ENCODE measurements around the gene PSME3IP1.

Gene PSME3IP1

GRCh38 chr16:57166451-57166850 is 19.4 kb downstream of the PSME3IP1 start:
- no peak for TF ChIP-seq ZFX (IDR thresholded peaks at IDR 0.05; ENCODE audit: borderline replicate concordance)
- no peak for TF ChIP-seq CTCF (IDR thresholded peaks at IDR 0.05)
- no peak overlapping the region for H3K27ac ChIP-seq

GRCh38 chr16:57165938-57166337 is 19.9 kb downstream of the PSME3IP1 start:
- TF ChIP-seq CTCF (IDR thresholded peaks at IDR 0.05) (no peak), ZFX (IDR thresholded peaks at IDR 0.05; ENCODE audit: borderline replicate concordance) (no peak)
- H3K27ac ChIP-seq: no peak overlapping the region

GRCh38 chr16:57165483-57165882 is 20.4 kb downstream of the PSME3IP1 start:
- no peak overlapping the region for H3K27ac ChIP-seq
- TF ChIP-seq ZFX (IDR thresholded peaks at IDR 0.05; ENCODE audit: borderline replicate concordance) (no peak), CTCF (IDR thresholded peaks at IDR 0.05) (no peak)

GRCh38 chr16:57163842-57164241 is 22.0 kb downstream of the PSME3IP1 start:
- no peak overlapping the region for H3K27ac ChIP-seq
- TF ChIP-seq CTCF (IDR thresholded peaks at IDR 0.05) (no peak), ZFX (IDR thresholded peaks at IDR 0.05; ENCODE audit: borderline replicate concordance) (no peak)

GRCh38 chr16:57159447-57159846 is 26.4 kb downstream of the PSME3IP1 start:
- H3K27ac ChIP-seq: no peak overlapping the region
- TF ChIP-seq CTCF (IDR thresholded peaks at IDR 0.05) (no peak), ZFX (IDR thresholded peaks at IDR 0.05; ENCODE audit: borderline replicate concordance) (no peak)

GRCh38 chr16:57157533-57157932 is 28.3 kb downstream of the PSME3IP1 start:
- no peak overlapping the region for H3K27ac ChIP-seq
- TF ChIP-seq ZFX (IDR thresholded peaks at IDR 0.05; ENCODE audit: borderline replicate concordance) (no peak), CTCF (IDR thresholded peaks at IDR 0.05) (no peak)

GRCh38 chr16:57156351-57156703 is 29.5 kb downstream of the PSME3IP1 start:
- TF ChIP-seq CTCF (IDR thresholded peaks at IDR 0.05) (no peak), ZFX (IDR thresholded peaks at IDR 0.05; ENCODE audit: borderline replicate concordance) (no peak)

More at GRCh38 chr16:57156351-57156703, 29.5 kb downstream of the PSME3IP1 start:
- no peak overlapping the region for H3K27ac ChIP-seq
